ENCODE results near the gene HGS.

GRCh38 chr17:81656118-81656743 lies 27.6 kb upstream of the HGS start, which contains the start of gene PDE6G:
- TF ChIP-seq POLR2A (IDR thresholded peaks at IDR 0.05) (no peak), CTCF (IDR thresholded peaks at IDR 0.05) (no peak), POLR2AphosphoS5 (IDR thresholded peaks at IDR 0.05) (no peak), EP300 (IDR thresholded peaks at IDR 0.05) (no peak)
